Ureter (tissue), 1 donor: ENCODE data around the gene PCIF1. TPM values are rescaled to one million over a fixed set of nuclear protein-coding genes. Genes with fewer than 3 reads are reported as not detected.
"Not testable (repeated sequence)": the region's sequence is repeated elsewhere in the genome, so short reads cannot be mapped to it uniquely, and the experiment has no call there.

ENCODE experiments used
- DNase-seq: peaks from one replicate; pipeline ENCODE4 v3.0.0-alpha.2; 2020; ENCODE audit warnings: low spot score
- total RNA-seq: library from RNA; stranded (reverse); gene quantifications from one replicate; pipeline ENCODE4 v1.2.4, GENCODE V29; 2023
- donor health status: DM: yes; HTN: yes; CAD: no.

Gene PCIF1
- total RNA-seq, 1 donor from 2014 or later = 37.5 TPM

DNA sequence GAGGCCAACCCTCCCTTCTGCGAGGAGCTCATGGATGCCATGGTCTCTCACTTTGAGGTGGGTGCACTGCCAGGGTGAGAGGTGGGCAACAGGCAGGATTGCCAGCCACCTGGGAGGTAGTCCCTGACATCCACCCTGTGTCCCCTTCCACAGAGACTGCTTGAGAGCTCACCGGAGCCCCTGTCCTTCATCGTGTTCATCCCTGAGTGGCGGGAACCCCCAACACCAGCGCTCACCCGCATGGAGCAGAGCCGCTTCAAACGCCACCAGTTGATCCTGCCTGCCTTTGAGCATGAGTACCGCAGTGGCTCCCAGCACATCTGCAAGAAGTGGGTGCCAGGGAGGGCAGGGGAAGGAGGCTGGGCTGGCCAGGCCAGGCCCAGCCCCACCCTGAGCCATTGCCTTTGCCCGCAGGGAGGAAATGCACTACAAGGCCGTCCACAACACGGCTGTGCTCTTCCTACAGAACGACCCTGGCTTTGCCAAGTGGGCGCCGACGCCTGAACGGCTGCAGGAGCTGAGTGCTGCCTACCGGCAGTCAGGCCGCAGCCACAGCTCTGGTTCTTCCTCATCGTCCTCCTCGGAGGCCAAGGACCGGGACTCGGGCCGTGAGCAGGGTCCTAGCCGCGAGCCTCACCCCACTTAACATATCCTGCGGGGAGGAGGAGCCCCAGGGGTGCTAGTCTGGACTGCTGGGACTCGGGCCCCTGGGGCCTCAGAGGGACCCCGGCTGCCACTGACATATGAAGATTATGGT, 12.8 kb downstream of the PCIF1 start:
- no peak for DNase-seq

DNA sequence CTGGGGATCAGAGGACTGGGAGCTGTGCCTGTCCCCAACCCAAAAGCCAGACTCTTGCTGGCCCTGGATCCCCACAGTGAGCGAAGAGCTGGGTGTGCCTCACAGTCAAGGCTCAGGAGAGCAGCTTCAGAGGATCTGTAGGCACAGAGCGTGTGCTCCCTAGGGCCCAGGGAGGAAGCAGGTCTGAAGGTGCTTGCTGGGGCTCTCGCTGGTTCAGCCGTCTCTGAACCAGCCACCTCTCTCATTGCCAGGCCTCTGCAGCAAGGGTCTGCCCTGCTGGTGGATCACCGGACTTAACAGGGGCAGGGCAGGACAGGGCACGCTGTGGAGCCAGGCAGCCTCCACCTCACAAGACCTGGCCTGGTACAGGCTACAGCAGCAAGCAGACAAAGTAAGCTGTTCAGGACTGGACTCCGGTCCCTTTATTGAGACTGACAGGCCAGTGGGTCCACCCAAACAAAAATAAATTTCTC, 13.8 kb downstream of the PCIF1 start:
- DNase-seq = no peak

DNA sequence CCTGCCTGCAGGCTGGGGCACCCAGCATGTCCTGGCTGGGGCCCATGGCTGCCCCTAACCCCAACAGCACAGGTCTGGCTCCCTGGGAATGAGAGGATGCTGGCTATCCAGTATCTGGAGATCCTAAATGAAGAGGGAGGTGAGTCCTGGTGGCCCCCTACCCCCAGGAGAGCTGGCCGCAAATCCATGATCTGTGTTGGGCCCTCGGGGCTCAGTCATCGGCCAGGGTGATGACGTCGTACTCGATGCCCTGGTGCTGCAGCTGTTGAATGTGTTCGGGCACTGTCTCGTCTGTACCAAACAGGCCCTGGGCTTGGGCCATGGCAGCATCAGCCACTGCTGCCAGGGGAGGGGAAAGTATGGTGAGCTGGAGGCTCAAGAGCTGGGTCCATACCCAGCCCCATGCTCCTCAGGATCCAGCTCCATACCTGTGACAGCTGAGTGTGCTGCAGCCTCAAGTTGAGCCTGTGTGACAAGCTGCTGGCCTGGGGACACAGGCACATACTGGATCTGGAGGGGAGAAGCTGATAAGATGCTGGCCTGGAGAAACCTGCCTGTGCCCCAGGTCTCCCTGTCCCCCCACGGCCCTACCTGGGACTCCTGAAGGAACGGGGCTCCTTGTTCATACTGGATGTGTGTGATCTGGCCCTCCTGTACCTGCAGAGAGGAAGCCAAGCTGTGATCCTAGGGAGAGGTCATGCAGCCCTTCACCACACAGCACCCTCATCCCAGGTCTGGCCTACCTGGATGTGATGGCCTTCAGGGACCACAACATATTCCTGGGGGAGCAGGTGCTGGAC, 14.5 kb downstream of the PCIF1 start:
- DNase-seq = no peak

DNA sequence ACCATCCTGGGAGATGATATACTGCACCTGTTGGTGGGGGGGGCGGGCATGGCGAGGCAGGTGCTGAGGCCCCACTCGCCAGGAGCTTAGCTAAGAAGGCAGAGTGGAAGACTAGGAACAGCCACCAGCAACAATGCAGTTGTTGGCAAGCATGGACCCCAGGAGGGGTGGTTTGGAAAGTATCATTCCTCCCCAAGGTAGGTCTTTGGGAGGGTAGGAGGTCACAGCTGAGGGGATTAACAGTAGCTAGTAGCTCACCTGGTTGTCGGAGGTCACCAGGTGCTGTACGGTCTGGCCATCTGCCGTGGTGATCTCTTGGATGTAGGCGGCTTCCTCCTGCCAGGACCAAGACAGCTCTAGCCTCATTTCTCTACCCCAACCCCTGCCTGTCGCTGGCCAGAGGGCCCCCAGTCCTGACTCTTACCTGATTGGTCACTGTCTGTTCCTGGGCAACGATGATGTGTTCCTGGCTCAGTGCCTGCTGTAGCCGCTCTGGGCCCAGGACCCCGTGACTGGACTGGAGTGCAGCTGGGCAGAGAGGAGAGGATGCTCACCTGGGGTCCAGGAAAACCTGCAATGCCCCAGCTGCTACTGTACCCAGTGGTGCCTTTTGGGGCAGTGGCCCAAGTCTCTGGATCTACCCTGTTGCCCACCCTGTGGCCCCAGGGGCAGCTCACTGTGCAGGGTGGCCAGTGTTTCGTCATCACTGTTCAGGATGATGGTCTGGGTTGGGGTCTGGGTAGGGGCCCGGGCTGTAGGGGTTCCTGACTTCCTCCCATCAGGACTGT, 15.3 kb downstream of the PCIF1 start:
- no peak for DNase-seq

GRCh38 chr20:45950330-45950646, 15.8 kb downstream of the PCIF1 start:
- no peak for DNase-seq

DNA sequence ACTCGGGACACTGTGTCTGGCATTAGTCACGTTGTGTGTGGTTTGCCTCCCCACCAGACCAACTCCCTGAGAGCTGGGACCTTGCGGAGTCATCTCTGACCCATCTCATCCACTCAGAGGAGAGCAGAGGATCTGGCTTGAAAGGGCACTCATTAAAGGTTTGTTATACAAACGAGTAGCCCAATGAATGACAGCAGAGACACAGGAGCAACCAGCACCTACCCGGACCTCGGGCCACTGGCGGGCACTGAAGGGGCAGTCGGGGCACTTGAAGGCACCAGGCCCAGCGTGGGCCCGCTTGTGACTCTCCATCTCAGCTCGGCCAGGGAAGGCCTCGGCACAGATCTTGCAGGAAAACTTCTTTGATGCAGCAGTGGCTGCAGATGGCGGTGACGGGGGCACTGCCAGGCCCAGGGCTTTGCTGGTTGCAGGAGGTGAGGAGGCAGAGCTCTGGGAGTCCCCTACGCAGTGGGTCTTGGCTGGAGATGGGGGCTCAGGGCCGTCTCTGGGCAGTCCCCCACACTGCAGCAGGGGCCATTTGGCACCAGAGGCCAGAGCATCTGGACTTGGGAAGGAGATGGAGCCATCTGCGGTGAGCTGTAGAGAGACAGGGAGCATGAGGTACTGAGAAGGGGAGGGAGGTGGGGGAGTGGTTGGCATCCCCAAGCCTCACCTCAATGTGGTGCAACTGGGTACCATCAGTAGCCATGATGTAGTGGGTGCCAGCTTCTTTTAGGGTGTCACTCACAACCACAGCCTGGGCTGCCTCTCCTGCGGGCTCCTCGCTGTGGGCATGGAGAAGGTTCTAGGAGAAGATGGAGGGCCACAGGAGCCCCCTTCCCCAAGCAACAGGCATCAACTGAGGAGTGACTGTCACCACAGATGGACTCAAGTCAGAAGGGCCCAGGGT, 17.7 kb downstream of the PCIF1 start:
- no peak for DNase-seq

DNA sequence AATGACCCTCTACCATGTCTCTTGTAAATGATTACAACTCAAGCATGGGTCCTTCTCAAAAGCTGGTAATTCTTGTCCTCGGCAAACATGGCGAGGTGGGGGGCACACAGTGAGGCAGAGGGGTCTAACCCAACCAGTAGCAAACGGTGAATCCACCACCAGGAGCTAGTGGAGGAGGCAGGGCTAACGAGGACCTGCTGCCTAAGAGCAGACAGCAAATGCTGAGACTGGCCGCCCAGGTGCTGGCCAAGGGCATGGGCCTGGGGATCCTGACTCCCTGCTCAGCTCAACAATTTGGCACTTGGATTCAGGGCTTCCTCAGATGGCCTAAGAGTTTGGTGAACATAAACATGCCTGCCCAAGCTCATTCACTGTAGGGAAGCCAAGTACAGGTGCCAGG, 18.4 kb downstream of the PCIF1 start:
- DNase-seq = no peak

DNA sequence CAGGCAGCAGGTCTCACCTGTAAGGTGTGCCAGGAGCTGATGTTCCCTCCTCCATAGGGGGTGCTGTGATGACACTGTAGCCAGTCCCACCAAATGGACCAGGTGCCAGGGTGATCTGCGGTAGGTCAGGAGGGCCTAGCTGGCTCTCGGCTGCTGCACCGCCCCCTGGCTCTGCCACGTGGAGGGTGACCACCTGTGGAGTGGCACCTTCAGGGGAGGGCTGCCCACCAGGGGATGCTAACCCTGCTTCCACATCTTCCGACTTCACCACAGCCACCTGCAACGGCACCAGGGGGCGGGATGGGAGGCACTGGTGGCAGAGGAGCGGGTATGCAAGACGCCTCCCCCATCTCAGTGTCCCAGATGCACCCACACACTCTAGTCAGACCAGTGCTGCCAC, 19.2 kb downstream of the PCIF1 start:
- DNase-seq = no peak

DNA sequence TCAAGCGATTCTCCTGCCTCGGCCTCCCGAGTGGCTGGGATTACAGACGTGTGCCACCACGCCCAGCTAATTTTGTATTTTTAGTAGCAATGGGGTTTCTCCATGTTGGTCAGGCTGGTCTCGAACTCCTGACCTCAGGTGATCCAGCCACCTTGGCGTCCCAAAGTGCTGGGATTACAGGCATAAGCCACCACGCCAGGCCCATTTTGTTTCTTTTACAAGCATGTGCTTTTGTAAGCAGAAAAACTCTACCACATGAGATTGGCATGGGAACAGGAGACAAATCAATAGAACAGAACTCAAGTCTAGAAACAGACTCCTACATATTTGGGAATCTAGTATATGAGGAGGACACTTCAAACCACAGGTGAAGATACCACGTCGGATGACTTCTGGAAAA, 21.8 kb downstream of the PCIF1 start:
- not testable (repeated sequence) for DNase-seq

DNA sequence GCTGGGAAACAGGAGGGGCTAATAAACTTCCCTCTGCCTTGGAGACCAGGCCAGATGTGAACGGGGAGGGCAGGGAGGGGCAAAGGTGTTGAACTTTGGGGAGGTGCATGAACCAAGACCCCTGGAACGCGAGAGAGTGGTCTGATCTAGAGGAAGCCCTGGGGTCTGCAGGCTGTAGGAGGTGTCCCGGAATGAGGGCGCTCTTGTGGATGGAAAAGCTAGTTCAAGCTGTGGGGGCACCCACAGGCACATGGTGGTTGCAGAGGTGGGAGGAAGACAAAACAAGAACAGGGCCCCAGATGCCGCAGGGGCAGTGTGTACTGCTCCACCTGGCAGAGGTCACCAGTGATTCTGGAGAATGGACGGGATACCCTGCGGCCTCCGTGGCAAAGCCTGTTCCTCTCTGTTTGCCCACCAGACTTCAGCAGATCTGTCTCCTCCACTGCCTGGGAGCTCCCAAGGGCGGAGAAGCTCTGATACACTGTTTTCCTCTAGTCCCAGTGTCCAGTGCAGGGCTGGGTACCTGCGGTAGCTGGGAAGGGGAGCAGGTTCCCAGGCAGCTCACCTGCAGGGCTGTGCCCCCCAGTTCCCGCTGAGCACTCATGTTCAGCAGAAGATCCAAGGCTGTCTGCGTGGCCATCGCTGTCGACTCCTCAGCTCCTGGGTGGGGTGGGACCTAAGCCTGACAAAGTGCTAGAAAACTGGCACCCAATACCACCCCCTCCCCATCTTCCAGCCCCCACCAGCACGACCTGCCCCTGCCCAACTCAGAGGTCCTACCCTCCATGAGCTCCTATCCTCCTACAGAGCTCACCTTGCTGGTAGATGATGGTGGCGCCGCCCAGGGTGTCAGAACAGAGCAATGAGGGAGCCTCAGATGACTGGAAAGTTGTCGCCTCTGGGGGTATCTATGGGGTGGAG, 22.8 kb downstream of the PCIF1 start:
- no peak for DNase-seq

- DNase-seq = no peak
Observed at GRCh38 chr20:45958593-45958992, 24.1 kb downstream of the PCIF1 start.

DNA sequence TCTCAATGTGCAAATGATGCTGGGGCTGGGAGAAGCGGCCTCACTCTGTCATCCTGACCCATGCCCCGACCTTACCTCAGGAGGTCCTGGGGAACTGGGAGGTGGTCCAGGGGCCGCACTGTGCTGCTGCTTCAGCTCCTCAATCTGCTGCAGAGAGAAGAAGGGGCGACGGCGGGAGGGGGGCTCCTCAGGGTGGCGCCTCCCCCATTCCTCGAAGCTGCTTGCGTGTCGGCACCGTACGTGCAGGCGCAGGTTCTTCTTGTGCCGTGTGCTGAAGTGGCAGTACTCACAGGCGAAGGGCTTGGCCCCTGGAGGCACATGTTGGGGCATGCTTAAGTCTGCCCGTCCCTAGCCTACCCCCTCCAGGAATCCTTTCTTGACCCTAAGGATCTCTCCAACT, 24.6 kb downstream of the PCIF1 start:
- no peak for DNase-seq

- no peak for DNase-seq
Observed at GRCh38 chr20:45959956-45960630, 25.6 kb downstream of the PCIF1 start.

- no peak for DNase-seq
Observed at GRCh38 chr20:45962031-45962755, 27.7 kb downstream of the PCIF1 start.

GRCh38 chr20:45963059-45964005, 28.8 kb downstream of the PCIF1 start:
- no peak for DNase-seq

- DNase-seq = no peak
Observed at GRCh38 chr20:45964006-45964400, 29.5 kb downstream of the PCIF1 start.

- DNase-seq = no peak
Observed at GRCh38 chr20:45965169-45966002, 30.9 kb downstream of the PCIF1 start.
